NCI-H2227 (cell line): ENCODE data around the gene MGAT4C.
"Not testable (repeated sequence)": the region's sequence is repeated elsewhere in the genome, so short reads cannot be mapped to it uniquely, and the experiment has no call there.

Experiments
- DNase-seq: peaks from one replicate; lab custom pipeline; 2025; ENCODE audit not compliant: unreplicated experiment; lab: John Stamatoyannopoulos, UW

MGAT4C gene

GRCh38 chr12:86256163-86256562 is at the start of gene MGAT4C:
Gene MGAT4C, minus strand, starts transcription at chr12:86256391.
- peak; percentile 93 for DNase-seq

- not testable (repeated sequence) for DNase-seq
These were observed 40.2 kb upstream of the MGAT4C start for GRCh38 chr12:86296396-86296795.

GRCh38 chr12:86293682-86294240 is 37.6 kb upstream of the MGAT4C start:
- DNase-seq, result no peak

- peak; percentile 1 for DNase-seq
These were observed 36.3 kb upstream of the MGAT4C start for GRCh38 chr12:86292480-86292879.

- no peak for DNase-seq
These were observed 34.4 kb upstream of the MGAT4C start for GRCh38 chr12:86290615-86291014.

GRCh38 chr12:86286119-86286518 is 29.9 kb upstream of the MGAT4C start:
- no peak for DNase-seq

- DNase-seq, result no peak
These were observed 27.4 kb upstream of the MGAT4C start for GRCh38 chr12:86283620-86284019.

- DNase-seq, result no peak
These were observed 19.2 kb upstream of the MGAT4C start for GRCh38 chr12:86275356-86275755.

- DNase-seq, result no peak
These were observed 9.1 kb upstream of the MGAT4C start for GRCh38 chr12:86265329-86265695.

- DNase-seq, result peak; percentile 57
These were observed 8.5 kb upstream of the MGAT4C start for GRCh38 chr12:86264451-86265328.

- no peak for DNase-seq
These were observed 5.4 kb upstream of the MGAT4C start for GRCh38 chr12:86261578-86261977.

- DNase-seq, result no peak
These were observed 5.0 kb upstream of the MGAT4C start for GRCh38 chr12:86261142-86261541.

- no peak for DNase-seq
These were observed 4.0 kb upstream of the MGAT4C start for GRCh38 chr12:86260183-86260582.

- peak; percentile 60 for DNase-seq
These were observed 943 bp upstream of the MGAT4C start for GRCh38 chr12:86257134-86257533.

- DNase-seq, result no peak
These were observed 1.6 kb downstream of the MGAT4C start for GRCh38 chr12:86254399-86255107.

GRCh38 chr12:86249851-86250250 is 6.3 kb downstream of the MGAT4C start:
- no peak for DNase-seq

GRCh38 chr12:86249276-86249675 is 6.9 kb downstream of the MGAT4C start:
- no peak for DNase-seq

GRCh38 chr12:86247871-86248270 is 8.3 kb downstream of the MGAT4C start:
- DNase-seq, result no peak

- no peak for DNase-seq
These were observed 14.6 kb downstream of the MGAT4C start for GRCh38 chr12:86241600-86241999.

- DNase-seq, result no peak
These were observed 21.8 kb downstream of the MGAT4C start for GRCh38 chr12:86234316-86234855.

GRCh38 chr12:86233126-86233525 is 23.1 kb downstream of the MGAT4C start:
- peak; percentile 60 for DNase-seq
